ENCODE data around the gene TTLL11.
"Not testable (repeated sequence)": the region's sequence is repeated elsewhere in the genome, so short reads cannot be mapped to it uniquely, and the experiment has no call there.

Gene TTLL11

DNA sequence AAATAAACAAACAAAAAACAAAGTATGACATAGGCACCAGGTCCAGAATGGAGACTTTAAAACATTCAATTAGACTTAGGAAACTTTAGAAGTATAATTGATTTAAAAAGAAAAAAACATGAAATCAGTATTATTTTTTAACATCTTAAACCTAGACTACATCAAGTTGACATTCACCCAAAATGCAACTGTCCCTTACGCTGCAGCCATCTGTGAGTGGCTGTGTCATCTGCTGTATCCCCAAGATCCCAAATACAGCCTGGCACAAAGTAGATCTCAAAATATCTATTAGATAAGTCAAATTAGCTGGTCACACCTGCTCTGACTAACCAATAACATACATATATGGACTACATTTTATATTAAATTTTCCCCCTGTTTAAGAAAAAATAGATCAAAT lies 7.8 kb downstream of the TTLL11 start:
- no peak for DNase-seq

DNA sequence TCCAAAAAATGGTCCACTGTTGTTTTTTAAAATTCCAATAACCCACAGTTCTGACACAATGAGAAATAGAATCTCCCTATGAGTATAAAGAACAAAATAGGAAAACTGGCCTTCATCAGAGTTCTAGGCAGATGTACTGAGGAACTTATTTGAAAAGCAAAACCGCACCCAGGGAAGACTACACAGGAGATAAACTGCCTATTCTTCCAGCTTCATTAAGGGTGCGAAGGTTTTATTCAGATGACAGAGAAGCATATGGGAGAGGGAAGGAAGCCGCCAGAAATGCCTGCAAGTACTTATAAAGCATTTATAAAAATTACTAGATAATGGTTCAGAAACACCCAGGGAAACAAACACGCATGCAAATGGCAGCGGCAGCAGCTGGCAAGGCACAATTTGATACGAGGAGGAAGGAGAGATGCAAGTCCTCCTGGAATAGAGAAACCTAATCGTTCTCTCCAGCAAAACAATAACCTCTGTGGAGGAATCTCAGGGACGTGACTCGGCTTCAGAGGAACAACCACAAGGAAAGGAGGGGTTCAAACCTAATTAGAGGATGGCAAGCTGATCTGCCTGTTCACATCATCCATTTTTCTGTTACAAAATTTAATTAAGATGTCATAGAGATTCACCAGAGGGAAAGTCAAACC lies 9.0 kb downstream of the TTLL11 start:
- peak in 2 of 56 donors; percentile 17 to 33 for DNase-seq

DNA sequence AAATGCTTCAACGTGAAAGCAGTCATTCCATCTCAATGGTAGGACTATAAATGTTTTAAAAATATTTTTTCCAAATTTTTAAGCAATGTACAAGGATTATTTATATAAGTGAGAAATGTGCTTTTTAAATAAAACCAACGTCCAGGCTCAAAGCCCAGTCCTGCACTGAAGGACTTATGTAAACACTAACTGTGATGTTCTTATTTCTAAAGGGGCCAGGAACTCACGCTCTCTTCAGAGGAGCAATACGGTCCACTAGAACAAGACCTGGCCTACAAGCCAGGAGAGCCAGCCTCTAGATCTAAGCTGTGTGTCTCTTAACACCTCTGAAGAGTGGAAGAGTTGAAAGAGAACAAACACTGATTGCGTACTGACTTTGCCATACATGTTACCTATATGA lies 12.1 kb downstream of the TTLL11 start:
- no peak for DNase-seq

DNA sequence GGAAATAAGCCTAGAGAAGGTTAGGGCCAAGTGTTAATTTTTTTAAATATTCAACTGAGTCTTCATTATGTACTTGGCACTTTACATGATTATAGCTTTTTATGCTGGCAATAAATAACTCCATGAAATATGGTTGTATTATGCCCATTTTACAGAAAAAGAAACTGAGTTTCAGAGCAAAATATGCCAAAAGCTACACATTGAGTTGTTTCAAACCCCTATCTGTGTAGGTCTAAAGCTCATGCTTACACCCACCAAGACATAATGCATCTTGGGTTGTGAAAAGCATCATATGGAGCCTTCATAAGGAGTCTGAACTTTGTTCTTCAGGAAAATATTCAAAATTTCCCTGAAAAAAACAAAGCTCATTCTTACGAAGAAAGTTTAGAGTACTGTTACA lies 14.6 kb downstream of the TTLL11 start:
- DNase-seq, result no peak

DNA sequence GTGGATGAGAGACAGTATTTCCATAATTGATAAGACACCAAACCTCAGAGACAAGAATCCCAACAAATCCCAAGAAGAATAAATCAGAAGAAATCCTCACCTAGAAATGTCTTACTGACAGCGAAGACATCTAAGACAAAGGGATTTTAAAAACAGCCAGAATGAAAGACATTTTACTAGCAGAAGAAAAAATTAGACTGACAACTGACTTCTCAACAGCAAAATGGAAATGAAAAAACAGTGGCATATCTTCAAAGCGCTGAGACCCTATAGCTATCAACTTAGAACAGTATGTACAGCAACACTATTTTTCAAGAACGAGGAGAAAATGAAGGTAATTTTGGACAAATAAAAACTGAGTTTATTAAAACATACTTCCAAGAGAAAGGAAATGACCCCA lies 16.3 kb downstream of the TTLL11 start:
- no peak for DNase-seq

DNA sequence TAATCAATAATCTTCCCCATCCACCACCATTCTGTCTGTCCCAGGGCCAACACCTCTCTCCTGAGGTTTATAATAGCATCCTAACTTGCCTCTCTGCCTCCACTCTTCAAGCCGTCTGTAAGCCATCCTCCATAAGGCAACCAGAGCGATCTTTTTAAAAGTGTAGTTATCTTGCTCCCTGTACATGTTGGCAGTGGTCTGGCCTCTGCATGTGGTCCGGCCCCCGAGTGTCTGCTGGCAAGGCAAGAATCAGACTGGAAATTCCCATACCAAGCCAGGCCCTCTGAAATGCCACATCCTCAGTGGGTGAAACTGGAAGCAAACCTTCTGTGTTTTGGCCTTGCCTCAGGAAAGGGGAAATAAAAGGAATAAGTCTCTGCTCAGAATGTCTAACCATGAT lies 17.0 kb downstream of the TTLL11 start:
- no peak for DNase-seq

DNA sequence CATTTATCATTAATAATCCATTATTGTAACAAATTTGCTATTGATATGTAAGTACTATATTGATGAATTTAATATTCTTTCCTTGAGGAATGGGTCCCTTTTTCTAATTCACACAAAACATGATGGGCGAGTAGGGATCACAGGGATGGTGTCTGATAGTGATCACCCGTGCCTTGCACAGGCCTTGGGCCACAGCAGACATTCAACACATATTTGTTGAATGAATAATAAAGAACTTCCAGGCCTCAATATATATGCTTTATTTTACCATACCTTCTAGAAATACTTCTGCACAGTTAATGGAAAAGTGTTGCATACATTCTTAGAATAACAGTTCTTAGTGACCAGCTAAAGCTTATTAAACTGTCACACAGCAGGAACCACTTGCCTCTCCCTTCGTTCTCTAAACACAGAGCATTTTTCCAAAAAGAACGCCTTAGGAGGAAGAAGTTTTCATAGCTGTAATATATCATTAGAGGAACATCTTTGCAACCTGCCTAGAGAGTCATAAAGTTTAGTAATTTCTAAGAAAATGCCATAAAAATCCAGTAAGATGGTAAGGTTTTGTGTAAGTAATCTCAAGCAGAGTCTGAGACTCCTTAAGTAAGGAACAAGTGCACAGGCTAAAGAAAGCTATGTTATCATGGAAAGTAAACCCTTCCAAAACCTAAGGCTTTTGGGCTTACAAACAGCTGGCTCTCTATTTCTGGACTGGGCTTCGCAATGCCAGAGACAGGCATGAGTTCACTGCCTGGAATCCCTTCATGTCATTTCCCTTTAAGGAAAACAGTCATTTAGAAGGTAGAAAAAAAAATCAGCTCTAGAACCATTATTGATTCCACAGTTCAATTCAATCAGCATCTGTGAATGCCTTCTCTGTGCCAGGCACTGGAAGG lies 17.7 kb downstream of the TTLL11 start:
- no peak for DNase-seq

DNA sequence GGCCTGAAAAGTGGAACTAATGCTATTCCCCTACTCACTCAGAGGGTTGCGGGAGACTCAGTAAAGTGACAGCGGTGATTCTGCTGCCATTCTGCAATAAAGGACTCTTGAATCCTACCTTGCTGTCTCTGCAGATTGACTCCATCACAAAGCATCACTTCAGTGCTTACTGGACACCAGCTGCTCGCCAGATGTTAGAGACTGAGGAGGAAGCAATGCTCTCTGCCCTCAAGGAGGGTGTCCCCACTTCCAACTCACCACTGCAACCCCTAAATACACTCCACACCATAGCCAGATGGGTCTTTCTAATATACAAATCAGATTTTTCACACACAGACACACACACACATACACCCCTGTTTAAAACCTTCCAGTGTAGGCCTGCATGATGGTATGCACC lies 21.4 kb downstream of the TTLL11 start:
- DNase-seq, result no peak

DNA sequence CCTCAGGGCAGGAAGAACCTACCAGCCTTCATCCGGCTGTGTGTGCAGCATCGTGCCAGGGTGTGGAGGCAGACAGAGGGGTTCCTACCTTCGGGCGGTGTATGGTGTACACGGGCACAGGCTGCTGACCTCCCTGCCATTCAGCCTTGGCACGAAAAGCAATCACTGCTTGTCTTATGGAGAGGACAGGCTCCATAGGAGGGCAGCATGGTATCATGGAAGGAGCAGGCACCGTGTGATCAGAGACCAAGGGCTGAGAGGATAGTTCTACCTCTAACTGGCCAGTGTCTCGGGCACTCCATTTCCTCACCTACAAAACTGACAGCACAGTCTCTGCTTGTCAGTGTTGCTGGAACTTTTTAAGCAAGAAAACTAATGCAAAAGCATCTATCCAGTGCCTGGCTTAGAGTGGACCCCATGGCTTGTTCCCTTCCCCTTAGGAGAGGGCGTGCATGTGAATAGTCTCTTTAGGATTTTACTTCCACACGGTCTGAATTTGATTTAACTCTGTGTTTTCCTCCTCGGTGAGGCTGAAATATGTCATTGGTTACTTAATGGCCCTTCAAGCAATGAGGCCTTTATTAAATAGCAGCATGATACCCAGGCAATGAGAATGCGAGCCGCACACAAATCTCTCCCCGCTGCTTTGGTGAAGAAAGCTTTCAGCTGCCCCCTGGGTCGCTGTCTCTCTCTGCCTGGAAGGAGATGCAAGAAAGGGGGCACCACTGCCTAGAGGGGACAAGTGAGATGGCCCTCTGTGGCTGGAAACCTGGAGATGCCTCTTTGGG lies 22.2 kb downstream of the TTLL11 start:
- peak in 6 of 56 donors; percentile 16 to 24 (median 18) for DNase-seq

DNA sequence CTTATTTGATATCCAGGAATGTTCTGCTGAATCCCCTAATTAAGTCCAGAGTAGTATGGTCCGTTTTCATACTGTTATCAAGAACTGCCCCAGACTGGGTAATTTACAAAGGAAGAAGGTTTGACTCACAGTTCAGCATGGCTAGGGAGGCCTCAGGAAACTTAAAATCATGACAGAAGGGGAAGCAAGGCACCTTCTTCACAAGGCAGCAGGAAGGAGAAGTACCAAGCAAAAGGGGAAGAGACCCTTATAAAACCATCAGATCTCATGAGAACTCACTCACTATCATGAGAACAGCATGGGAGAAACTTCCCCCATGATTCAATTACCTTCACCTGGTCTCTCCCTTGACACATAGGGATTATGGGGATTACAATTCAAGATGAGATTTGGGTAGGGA lies 26.4 kb downstream of the TTLL11 start:
- DNase-seq, result not testable (repeated sequence)

DNA sequence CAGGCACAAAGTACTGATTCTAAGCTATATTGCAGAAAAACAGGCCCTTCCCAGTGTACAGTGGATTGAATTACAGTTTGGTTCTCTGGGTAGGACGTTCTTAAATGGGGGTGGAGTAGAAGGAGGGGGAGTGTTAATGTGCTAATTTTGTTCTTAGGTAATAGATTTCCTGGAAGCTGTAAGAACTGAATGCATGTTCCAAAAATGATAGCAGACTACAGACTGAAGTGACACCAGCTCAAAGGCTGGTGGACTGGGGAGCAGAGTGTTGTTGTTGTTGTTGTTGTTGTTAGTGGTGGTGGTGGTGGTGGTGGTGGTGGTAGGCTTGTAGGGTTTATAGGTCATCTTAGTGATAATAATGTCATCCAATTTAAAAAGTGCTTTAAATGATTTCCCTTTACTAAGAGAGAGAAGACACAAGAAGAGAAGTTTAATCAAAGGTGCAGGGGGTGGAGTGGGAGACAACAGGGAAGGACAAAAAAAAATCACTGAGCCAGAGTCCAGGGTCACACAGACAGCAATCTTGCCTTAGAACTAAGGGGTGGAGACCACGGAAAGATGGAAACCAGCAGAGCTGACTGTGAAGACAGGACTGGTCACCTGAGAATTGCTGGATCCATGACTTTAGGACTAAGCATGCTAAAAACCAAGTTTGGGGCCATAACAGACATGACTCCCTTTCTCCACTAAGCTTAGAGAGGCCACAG lies 27.0 kb downstream of the TTLL11 start:
- no peak for DNase-seq

DNA sequence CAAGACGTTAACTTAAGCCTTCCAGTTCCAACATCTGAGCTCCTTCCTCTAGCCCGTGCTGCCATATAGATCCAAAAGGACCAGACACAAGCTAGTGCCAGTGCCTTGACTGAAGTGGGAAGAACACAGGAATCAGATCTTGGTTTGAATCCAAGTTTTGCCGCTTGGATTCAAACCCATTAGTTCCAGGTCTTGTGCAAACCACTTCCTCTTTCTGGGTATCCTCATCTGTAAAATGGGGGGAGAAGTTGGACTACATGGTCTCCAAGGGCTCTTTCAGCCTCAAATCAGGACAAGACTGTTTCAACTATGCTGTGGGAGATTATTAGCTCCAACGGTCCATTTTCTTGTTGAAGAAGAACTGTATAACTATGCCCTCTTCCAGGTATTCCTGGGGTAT lies 32.6 kb downstream of the TTLL11 start:
- no peak for DNase-seq

DNA sequence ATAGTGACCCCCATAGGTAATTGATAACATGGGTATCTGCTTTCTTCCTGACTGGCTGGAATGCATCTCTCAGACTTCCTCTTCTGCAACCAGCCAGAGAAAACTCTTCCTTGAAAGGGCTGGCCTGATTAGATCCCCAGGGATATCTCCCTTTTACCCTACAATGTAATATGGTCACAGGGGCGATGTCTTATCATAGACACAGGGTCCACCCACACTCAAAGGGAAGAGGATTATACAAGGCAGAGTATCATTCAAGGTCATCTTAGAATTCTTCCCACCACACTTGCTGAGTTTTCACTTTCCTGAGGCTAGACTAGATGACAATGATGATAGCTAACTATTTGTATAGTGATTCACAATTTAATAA lies 33.2 kb downstream of the TTLL11 start:
- DNase-seq, result no peak

DNA sequence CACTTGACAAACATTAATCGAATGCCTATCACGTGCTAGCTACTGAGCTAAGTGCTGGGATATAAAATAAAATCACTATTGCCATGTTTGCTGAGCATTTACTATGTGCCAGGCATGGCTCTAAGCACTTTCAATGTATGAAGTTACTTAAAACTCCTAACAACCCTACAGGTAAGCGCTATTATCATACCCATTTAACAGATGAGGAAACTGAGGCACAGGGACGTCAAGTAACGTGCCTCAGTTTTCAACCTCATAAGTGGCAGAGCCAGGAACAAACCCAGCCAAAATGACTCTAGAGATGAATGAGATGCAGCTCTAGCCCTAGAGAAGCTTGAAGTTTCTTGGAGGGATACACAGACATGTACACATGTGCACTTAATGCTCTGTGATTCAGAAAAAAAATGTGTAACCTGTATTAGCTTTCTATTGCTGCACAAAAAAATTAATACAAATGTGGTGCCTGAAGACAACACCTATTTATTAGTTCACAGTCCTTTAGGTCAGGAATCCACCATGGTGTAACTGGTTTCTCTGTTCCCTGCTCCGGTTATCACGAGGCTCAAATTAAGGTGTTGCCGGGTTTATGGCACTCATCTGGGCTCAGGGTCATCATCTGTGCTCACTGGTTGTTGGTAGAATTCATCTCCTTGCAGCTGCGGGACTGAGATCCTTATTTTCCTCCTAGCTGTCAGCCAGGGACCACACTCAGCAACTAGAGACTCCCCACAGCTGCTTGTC lies 33.7 kb downstream of the TTLL11 start:
- no peak for DNase-seq

DNA sequence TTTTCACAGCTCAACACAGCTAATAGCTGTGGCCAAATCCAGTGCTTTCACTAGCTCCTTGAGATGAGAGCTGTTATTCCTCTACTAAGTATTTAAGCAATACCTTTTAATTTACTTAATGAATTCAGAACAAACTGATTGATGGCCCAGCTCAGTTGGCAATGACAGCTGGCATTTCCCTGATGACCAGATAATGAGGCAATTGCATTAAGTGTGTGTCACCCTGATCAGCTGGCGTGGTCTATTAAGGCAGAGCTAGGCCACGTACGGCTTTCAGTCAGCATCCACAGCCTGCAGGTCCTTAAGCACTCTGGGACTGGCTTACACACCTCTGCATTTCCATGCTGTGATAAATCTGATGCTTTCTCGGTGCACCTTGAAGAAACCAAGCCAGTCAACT lies 34.4 kb downstream of the TTLL11 start:
- no peak for DNase-seq

DNA sequence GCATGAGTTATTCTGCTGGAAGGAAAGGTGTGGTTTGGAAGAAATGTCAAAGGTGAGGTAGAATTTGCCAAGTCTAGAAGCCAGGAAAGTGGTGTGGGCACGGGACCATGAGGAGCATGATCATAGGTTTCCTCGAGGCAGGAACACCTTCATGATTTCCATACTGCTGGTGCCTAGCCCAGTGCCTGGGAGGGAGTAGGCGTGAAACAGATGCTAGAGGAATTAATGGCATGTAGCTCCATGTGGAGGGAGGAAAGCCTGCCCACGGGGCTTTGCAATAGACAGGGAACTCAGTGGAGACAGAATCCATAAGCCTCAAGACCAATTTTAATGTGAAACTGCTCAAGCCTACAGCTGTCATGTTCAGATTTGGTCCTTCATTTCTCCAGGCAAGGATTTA lies 35.1 kb downstream of the TTLL11 start:
- peak in 11 of 56 donors; percentile 12 to 55 (median 25) for DNase-seq

DNA sequence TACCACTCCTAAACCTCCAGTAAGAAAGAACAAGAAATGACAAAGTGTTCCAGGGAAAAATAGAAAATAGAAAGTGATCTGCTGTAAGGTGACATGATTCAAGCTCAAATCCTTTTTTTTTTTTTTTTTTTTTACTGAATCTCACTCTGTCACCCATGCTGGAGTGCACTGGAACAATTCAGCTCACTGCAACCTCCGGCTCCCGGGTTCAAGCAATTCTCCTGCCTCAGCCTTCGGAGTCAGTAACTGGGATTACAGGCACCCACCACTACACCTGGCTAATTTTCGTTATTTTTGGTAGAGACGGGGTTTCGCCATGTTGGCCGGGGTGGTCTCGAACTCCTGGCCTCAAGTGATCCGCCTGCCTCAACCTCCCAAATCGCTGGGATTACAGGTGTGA lies 35.9 kb downstream of the TTLL11 start:
- peak in 1 of 56 donors; percentile 12 for DNase-seq

DNA sequence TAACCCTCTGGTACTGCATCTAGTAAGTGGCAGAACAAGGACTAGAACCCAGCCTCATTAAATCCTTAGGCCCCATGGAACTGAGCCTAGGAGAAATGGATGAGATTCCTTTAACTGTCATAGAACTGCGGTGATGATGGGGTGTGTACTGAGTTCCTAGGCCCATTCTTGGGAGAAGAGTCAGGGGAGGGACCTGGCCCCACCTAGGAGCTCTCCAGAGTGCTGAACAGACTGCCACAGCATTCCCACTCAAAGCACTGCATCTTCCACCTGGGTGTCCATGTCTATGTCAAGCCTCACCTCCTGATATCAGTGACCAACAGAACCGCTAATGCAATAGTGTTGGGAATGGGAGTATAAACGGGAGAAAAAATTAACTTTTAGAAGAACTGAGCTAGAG lies 36.6 kb downstream of the TTLL11 start:
- DNase-seq, result no peak

DNA sequence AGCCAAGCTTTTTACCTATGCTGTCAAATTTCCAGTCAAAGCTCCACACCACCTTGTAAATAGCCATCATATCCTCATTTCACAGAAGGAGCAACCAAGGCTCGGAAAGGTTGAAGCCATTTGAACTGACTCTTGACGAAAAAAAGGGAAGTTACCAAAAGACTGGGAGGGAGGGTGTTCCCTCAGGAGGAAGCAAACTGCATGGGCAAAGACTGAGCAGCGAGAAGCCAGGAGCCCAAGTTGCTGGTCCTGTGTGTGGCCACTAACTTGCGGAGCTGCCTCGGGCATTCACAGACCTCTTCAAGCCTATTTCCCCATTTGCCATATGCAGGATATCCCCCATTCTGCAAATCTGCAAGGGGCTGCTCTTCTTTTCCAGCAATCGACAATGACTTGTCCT lies 37.4 kb downstream of the TTLL11 start:
- no peak for DNase-seq

DNA sequence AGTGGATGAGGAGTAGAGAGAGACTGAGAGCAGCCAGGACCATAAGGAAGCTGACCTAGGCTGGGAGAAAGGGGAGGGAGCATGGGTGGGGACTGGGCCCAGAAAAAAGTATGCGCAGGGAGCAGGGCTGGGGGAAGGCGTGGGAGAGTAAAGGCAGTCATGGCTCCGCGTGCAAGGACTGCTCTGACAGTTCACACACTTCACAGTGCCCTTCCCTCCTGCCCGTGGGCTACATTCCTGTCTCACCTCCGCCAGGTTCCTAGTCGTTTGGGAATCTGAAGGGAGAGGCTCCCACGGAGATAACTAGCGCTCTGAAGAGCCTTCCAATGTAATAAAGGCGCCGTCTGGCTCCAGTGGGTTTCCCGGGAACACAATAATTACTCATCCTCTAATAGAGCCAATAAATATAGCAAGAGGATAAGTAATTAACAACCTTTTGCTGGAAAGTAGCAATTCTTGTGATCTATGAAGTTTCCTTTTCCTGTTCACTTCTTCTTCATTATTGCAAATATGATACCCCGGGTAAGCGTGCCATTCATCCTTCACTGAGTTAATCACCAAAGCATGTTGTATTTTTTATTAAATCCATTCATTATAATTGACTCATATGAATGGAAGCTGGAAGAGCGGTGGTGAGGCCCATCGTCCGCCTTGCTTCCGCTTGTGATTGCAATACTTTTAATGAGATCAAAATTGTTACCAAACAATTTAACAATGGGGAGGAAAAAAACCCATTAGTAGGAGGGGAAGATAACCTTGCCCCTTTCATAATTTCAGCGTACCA lies 39.3 kb downstream of the TTLL11 start:
- no peak for DNase-seq

Data from nucleus accumbens (tissue), 56 donors.